GM19438 (cell line): ENCODE measurements around the gene FGFRL1.
"Not testable (repeated sequence)": the region's sequence is repeated elsewhere in the genome, so short reads cannot be mapped to it uniquely, and the experiment has no call there.

ENCODE experiments used
- ATAC-seq: cut with Tn5 transposase; IDR thresholded peaks from one replicate; pipeline ENCODE4 v1.9.1; 2021; ENCODE audit warnings: low read depth; ENCODE audit not compliant: unreplicated experiment

FGFRL1 gene

DNA sequence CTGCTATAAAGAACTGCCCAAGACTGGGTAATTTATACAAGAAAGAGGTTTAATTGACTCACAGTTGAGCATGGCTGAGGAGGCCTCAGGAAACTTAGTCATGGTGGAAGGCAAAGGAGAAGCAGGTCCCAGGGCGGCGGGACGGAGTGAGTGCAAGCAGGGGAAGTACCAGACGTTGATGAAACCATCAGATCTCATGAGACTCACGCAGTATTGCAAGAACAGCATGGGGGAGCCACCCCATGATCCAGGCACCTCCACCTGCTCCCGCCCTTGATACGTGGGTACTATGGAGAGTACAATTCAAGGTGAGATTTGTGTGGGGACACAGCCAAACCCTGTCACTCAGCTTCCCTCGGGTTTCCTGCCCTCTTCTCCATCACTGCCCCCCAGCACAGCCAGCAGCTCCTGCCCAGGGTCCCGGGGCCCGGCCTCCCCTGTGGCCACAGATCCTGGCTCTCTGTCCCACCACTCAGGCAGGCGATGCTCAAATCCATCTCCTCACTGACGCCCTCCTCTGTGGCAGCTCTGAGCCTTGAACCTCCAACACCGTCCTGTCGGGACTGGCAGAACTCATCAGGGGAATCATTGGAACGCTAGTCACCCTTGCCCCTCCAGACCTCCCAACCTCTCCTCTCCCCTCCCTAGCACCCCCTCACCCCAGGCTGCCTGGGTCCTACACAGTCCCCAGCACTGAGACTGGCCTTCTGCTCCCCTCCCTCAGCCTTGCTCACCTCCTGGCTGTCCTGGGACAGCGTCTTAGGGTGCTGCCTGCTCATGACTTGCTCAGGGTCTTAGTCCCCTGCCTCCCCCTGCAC, 37.6 kb downstream of the FGFRL1 start:
- no peak for ATAC-seq

DNA sequence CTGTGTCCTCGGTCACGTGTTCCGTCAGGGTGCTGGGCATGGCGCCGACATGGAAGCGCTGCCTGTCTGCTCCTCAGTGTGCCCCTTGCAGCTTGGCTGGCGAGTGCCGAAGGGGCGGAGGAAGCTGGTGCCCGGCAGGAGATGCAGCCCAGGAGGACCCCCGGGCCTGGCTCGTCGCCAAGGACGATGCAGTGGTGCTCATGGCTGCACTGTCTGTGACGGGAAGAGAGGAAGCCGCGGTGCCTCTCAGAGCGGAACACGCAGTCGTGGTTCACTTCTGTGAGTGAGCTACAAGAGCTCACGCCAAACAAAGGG, 38.1 kb downstream of the FGFRL1 start:
- no peak for ATAC-seq

- ATAC-seq = no peak
Observed at GRCh38 chr4:1050486-1051213, 39.2 kb downstream of the FGFRL1 start.

GRCh38 chr4:1051472-1051871, 40.0 kb downstream of the FGFRL1 start:
- no peak for ATAC-seq

DNA sequence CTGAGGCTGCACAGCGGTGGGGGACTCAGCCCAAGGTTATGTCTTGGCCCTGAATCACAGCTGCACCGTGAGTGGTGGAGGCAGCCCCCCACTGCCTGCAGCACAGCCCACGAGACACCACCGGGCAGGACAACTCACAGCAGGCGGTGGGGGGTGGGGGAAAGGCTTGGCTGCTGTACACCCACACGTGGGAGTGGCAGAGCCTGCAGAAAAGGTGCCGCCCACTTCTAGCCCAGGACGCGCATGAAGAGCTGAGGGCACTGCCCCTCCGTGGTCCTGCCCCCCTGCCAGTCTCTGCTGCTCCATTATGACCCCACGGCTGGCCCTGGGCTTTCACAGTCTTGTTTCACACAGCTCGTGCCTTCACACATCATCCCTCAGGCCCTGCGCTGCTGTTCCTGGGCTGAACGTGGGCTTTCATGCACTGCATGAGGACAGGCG, 40.8 kb downstream of the FGFRL1 start:
- no peak for ATAC-seq

GRCh38 chr4:1053080-1053661, 41.7 kb downstream of the FGFRL1 start:
- ATAC-seq = no peak

GRCh38 chr4:1053891-1054290, 42.5 kb downstream of the FGFRL1 start:
- not testable (repeated sequence) for ATAC-seq

GRCh38 chr4:1054696-1055242, 43.3 kb downstream of the FGFRL1 start:
- not testable (repeated sequence) for ATAC-seq

- not testable (repeated sequence) for ATAC-seq
Observed at GRCh38 chr4:1055243-1055701, 43.8 kb downstream of the FGFRL1 start.

- no peak for ATAC-seq
Observed at GRCh38 chr4:1055721-1056590, 44.5 kb downstream of the FGFRL1 start.

DNA sequence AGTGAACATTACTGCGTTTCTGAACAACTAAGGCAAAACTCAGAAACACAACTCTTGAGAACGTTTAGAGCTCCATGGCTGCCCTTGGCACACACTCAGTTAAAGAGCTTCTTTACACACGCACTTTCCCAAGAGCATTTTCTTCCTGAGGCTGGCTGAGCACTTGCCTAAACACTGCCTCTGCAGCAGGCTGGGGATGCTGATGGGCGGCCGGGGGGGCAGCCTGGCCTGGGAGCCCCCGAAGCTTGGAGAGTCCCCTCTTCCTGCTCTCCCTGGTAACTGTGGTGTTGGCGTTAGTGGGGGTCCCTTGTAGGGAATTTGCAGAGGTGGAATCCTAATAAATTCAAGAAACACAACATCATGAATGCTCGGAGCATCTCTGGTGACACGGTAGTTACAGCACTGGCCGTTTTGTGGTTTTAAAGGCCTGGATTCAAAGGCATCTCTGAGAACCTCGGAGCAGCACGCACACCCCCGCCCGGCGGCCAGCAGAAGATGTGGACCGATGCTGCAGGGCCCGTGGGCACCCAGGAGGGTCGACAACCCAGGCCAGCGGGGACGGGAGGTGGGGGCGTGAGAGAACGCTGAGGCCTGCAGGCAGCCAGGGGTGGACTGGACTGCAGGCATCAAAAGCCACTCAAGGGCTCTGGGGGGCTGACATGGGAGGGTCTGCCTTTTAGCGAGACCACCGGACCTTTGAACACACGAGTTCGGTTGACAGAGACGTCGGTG, 45.4 kb downstream of the FGFRL1 start:
- no peak for ATAC-seq

DNA sequence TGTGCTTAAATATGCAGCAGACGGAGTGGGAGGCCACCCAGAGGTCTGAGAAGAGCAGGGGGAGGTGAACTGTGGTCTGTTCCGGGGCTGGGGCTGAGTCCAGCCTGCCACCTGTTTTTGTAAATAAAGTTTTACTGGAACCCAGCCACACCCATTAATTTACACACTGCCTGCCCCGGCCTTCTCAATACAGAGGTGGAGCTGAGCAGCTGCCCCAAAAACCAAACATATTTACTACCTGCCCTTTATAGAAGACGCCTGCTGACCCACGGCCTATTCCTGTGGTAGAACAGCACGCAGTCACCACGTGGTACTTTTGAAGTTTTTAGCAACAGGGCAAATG, 45.9 kb downstream of the FGFRL1 start:
- no peak for ATAC-seq

DNA sequence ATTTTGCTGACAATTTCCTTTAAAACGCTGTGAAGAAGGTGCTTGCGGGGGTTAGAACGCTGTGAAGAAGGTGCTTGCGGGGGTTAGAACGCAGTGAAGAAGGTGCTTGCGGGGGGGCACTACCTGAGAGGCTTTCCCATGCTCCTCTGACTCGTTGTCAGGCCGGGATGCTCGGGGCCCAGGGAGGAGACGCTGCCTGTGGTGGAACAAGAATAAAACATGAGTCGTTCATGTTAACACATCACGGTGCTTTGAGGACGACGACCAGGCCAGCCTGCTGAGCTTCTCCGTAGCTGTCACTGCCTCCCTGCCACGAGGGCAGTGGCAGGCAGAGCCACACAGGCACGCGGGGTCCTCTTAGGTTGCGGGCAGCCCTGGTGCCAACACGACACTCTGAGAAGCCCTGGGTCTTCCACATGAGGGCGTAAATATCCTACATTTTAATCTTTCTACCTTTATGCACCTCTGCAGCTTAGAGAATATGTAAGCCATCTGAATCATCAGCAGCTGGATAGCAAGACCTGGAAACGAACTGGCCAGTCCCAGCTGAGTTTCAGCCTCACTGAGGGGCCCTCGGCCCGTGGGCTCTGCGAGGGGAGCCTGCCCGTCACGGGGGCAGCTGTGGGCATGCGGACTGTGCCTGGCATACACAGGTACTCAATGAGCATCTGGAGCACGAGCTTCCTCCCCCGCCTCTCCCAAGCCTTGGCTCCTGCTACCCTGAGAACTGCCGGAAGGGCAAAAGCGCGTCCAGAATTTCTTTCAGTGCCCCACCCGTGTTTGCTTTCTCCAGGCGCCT, 47.0 kb downstream of the FGFRL1 start:
- ATAC-seq = no peak

GRCh38 chr4:1058997-1059665, 47.7 kb downstream of the FGFRL1 start:
- no peak for ATAC-seq

DNA sequence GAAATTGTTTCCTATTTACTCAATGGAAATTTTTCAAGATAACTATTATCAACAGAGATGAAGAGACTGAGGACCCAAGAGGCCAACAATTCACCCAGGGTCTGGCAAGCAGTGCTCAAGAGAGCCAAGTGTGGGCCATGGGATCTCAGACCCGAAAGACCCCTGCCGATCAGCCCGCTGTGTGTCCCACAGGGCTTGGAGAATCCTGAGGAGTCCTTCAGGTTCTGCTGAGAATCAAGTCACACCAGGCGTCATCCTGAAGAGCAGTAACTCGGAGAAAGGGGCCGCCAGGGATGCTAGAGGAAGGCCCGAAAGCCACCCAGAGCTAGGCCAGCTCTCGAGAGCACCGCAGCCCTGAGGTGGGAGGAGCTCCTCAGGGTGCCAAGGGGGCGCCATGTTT, 48.7 kb downstream of the FGFRL1 start:
- no peak for ATAC-seq

GRCh38 chr4:1060621-1061020, 49.2 kb downstream of the FGFRL1 start:
- no peak for ATAC-seq

- ATAC-seq = no peak
Observed at GRCh38 chr4:1061056-1061700, 49.8 kb downstream of the FGFRL1 start.

DNA sequence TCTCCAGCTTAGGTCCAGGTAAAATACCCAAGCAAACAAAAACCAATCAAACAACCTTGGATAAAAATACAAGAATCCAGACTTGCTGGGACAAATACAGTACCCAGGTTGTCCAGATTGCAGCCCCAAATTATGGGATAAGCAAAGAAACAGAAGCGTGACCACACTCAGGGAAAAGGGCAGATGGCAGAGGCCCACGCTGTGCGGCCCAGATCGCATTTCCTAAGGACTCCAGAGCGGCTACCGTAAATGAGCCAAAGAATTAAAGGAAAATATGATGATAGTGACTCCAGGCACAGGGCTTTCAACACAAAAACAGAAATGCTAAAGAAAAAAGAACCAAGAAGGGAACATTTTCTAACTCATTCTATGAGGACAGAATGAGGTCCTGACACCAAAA, 50.3 kb downstream of the FGFRL1 start:
- ATAC-seq = no peak
